Measurements from ENCODE around the gene EHMT2. TPM values are rescaled to one million over a fixed set of nuclear protein-coding genes. Genes with fewer than 3 reads are reported as not detected.
"Not testable (repeated sequence)": the region's sequence is repeated elsewhere in the genome, so short reads cannot be mapped to it uniquely, and the experiment has no call there.

The EHMT2 gene
- total RNA-seq, 1 experiment from 2014 or later = 65.7 TPM

- Histone ChIP-seq H3K36me3 (ENCODE audit: control insufficient read depth, insufficient read depth, low read length) (peaks cover 9% of the 10 kb centered on the region), H3K27me3 (replicated peaks; ENCODE audit: control insufficient read depth, insufficient read depth, low read length) (no peaks in the 10 kb centered on the region), H3K9me3 (no peaks in the 10 kb centered on the region), H3K4me3 (ENCODE audit: low read depth, low read length) (no peak overlapping the region), H3K4me1 (peaks cover 8% of the 10 kb centered on the region; the same call in 1 of the 2 replicates)
- TF ChIP-seq CTCF (IDR thresholded peaks at IDR 0.05; ENCODE audit: insufficient read depth in 1 of 2, low read depth in 1 of 2, low read length in 1 of 2, severe bottlenecking in 1 of 2, unreplicated experiment in 1 of 2) = no peak
- no peak for DNase-seq
- no TSS peak for BruUV-seq (replicated peaks)
- H3K4me1 Mint-ChIP-seq (ENCODE audit: low read depth, unreplicated experiment) = peaks cover 18% of the 10 kb centered on the region
- ChIA-PET POLR2A (no interaction called here), CTCF (no interaction called here)
- H3K27me3 Mint-ChIP-seq (ENCODE audit: insufficient read depth, unreplicated experiment) = no peaks in the 10 kb centered on the region
- no peaks in the 10 kb centered on the region for H3K9me3 Mint-ChIP-seq (ENCODE audit: unreplicated experiment)
- H3K36me3 Mint-ChIP-seq (ENCODE audit: insufficient read depth, unreplicated experiment) = peaks cover 74% of the 10 kb centered on the region
- intact Hi-C loops (cut with micrococcal nuclease; ENCODE audit: unreplicated experiment) = no loop called here
- no peak overlapping the region for H3K27ac Mint-ChIP-seq (ENCODE audit: unreplicated experiment)
- H3K4me3 Mint-ChIP-seq (ENCODE audit: unreplicated experiment) = peak overlapping the region; percentile 16
Measured at GRCh38 chr6:31859923-31860322, 37.6 kb downstream of the EHMT2 start.

GRCh38 chr6:31858707-31859106, 38.8 kb downstream of the EHMT2 start:
- intact Hi-C loops (cut with micrococcal nuclease; ENCODE audit: unreplicated experiment) = no loop called here
- POLR2A ChIA-PET = no interaction called here

GRCh38 chr6:31857774-31858173, 39.7 kb downstream of the EHMT2 start:
- Mint-ChIP-seq H3K36me3 (ENCODE audit: insufficient read depth, unreplicated experiment) (peaks cover 59% of the 10 kb centered on the region), H3K4me1 (ENCODE audit: low read depth, unreplicated experiment) (peaks cover 15% of the 10 kb centered on the region)
- H3K9me3 Mint-ChIP-seq (ENCODE audit: unreplicated experiment); H3K27me3 ChIP-seq (replicated peaks; ENCODE audit: control insufficient read depth, insufficient read depth, low read length); H3K4me1 ChIP-seq; H3K27me3 Mint-ChIP-seq (ENCODE audit: insufficient read depth, unreplicated experiment); CTCF ChIA-PET; H3K4me3 ChIP-seq (ENCODE audit: low read depth, low read length); intact Hi-C loops (cut with micrococcal nuclease; ENCODE audit: unreplicated experiment); H3K4me3 Mint-ChIP-seq (ENCODE audit: unreplicated experiment); BruUV-seq (replicated peaks); H3K27ac Mint-ChIP-seq (ENCODE audit: unreplicated experiment); H3K9me3 ChIP-seq; DNase-seq; H3K36me3 ChIP-seq (ENCODE audit: control insufficient read depth, insufficient read depth, low read length): not testable (repeated sequence)
- POLR2A ChIA-PET = interaction anchor here (0.6 kb wide), 1 partner anchor 288 kb away, joined by 3 read pairs; no protein-coding TSS in a partner anchor

More at GRCh38 chr6:31858707-31859106, 38.8 kb downstream of the EHMT2 start:
- Histone ChIP-seq H3K4me3 (ENCODE audit: low read depth, low read length) (no peak overlapping the region), H3K9me3 (no peaks in the 10 kb centered on the region), H3K27me3 (replicated peaks; ENCODE audit: control insufficient read depth, insufficient read depth, low read length) (no peaks in the 10 kb centered on the region), H3K4me1 (0 out of 2 replicates have a peak, but pooled peaks cover 6% of the 10 kb centered on the region), H3K36me3 (ENCODE audit: control insufficient read depth, insufficient read depth, low read length) (peaks cover 9% of the 10 kb centered on the region)
- Mint-ChIP-seq H3K9me3 (ENCODE audit: unreplicated experiment) (no peaks in the 10 kb centered on the region), H3K36me3 (ENCODE audit: insufficient read depth, unreplicated experiment) (peaks cover 68% of the 10 kb centered on the region), H3K27me3 (ENCODE audit: insufficient read depth, unreplicated experiment) (no peaks in the 10 kb centered on the region), H3K4me3 (ENCODE audit: unreplicated experiment) (no peak overlapping the region), H3K27ac (ENCODE audit: unreplicated experiment) (no peak overlapping the region), H3K4me1 (ENCODE audit: low read depth, unreplicated experiment) (peaks cover 18% of the 10 kb centered on the region)
- BruUV-seq (replicated peaks) = no TSS peak
- CTCF ChIA-PET = no interaction called here
- no peak for TF ChIP-seq CTCF (IDR thresholded peaks at IDR 0.05; ENCODE audit: insufficient read depth in 1 of 2, low read depth in 1 of 2, low read length in 1 of 2, severe bottlenecking in 1 of 2, unreplicated experiment in 1 of 2)
- DNase-seq = no peak

- H3K4me3 Mint-ChIP-seq (ENCODE audit: unreplicated experiment); DNase-seq; H3K9me3 Mint-ChIP-seq (ENCODE audit: unreplicated experiment); CTCF ChIA-PET; BruUV-seq (replicated peaks); intact Hi-C loops (cut with micrococcal nuclease; ENCODE audit: unreplicated experiment); H3K27me3 ChIP-seq (replicated peaks; ENCODE audit: control insufficient read depth, insufficient read depth, low read length); H3K9me3 ChIP-seq; H3K27me3 Mint-ChIP-seq (ENCODE audit: insufficient read depth, unreplicated experiment); H3K36me3 ChIP-seq (ENCODE audit: control insufficient read depth, insufficient read depth, low read length); H3K4me3 ChIP-seq (ENCODE audit: low read depth, low read length): not testable (repeated sequence)
- H3K36me3 Mint-ChIP-seq (ENCODE audit: insufficient read depth, unreplicated experiment) = peaks cover 23% of the 10 kb centered on the region
- POLR2A ChIA-PET = interaction anchor here (0.8 to 0.9 kb wide), 2 partner anchors 11 to 37 kb away, joined by 3 read pairs; partner anchors contain the start of genes HSPA1A, HSPA1L and NEU1
- peaks cover 21% of the 10 kb centered on the region for H3K4me1 ChIP-seq
- H3K4me1 Mint-ChIP-seq (ENCODE audit: low read depth, unreplicated experiment) = peaks cover 10% of the 10 kb centered on the region
- peak overlapping the region; percentile 59 for H3K27ac Mint-ChIP-seq (ENCODE audit: unreplicated experiment)
Measured at GRCh38 chr6:31851980-31852718, 45.3 kb downstream of the EHMT2 start.

Measured in Caco-2 (cell line).